Testis (tissue), 2 donors: ENCODE measurements around the gene MAP2K5.

Source experiments
- CTCF ChIP-seq, 3 experiments: fragments of 450-650 bp in 2 of 3; fragments of 200-600 bp in 1 of 3; sonication (generic) in 1 of 3; IDR thresholded peaks; one replicate each; pipeline ENCODE4 v1.5.1; 2016 to 2019; ENCODE audit warnings: antibody characterized with exemption in 3 of 3, mild to moderate bottlenecking in 2 of 3, moderate library complexity in 1 of 3
- POLR2A ChIP-seq: fragments of 450-650 bp; IDR thresholded peaks from one replicate; pipeline ENCODE4 v1.6.1; 2017; ENCODE audit warnings: antibody characterized with exemption, mild to moderate bottlenecking, moderate library complexity

DNA sequence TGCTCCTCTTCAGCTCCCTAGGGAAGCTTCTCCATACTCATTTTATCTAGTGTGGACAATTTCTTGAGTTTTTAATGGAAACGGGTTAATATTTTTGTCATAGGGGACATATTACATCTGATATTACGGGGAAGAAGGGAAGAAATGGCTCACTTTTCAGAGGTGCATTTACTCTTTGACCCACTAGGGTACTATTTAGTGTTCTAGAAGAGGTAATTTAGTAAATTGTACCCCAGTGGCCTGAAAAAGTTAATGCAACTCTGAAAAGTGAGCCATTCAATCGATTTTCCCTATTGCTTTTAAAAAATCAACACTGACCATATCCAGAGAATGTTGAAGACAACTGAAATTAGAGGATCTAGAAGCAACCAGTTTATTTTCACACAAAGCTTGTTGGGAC lies 71.2 kb downstream of the MAP2K5 start:
- TF ChIP-seq CTCF (IDR thresholded peaks at IDR 0.05) (peak in 1 of 3 experiments; percentile 18), POLR2A (no peak)
